Activated effector memory CD4-positive, alpha-beta T cell treated with Interleukin-2 at 50 U/mL for 16 hours (primary cell): ENCODE results near the gene SMYD1.

Experiments
- DNase-seq: peaks from one replicate; pipeline ENCODE4 v3.0.0-alpha.2; 2020

The SMYD1 gene

DNA sequence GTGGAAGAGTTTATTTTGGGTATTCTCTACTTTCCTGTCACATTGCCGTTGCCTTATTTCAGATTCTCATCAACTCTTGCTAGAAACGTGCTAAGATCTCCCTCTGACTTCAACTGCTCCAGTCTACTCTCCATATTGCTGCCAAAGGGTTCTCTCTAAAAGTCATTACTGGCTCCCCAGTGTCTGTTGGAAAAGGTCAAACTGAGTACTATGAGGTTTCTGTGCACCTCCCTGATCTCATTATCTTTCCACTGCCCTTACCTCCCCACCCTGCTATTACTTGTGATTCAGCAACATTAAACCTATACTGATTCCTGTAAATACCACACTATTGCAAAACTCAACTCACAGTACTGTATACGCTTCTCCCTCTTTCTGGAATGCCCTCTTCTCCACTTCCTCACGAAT lies 10.2 kb upstream of the SMYD1 start:
- DNase-seq: no peak

DNA sequence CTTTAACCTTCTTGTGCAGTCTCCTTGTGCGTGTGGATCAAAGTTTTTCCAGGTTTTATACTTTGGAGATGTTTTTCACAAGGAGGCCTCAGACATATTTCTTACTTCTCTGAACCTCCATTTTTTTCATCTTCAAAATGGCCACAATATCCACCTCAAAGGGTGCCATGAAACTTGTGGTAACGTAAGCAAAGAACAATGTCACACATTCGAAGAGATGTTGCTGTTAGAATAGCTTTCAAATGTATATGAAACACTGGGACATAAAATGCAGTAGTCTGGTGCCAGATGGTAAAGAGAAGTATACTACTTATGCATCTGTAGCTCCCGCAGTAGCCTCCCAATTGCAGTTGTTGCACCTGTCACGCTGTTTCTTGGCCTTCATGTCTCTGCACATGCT lies 9.4 kb upstream of the SMYD1 start:
- DNase-seq: no peak

DNA sequence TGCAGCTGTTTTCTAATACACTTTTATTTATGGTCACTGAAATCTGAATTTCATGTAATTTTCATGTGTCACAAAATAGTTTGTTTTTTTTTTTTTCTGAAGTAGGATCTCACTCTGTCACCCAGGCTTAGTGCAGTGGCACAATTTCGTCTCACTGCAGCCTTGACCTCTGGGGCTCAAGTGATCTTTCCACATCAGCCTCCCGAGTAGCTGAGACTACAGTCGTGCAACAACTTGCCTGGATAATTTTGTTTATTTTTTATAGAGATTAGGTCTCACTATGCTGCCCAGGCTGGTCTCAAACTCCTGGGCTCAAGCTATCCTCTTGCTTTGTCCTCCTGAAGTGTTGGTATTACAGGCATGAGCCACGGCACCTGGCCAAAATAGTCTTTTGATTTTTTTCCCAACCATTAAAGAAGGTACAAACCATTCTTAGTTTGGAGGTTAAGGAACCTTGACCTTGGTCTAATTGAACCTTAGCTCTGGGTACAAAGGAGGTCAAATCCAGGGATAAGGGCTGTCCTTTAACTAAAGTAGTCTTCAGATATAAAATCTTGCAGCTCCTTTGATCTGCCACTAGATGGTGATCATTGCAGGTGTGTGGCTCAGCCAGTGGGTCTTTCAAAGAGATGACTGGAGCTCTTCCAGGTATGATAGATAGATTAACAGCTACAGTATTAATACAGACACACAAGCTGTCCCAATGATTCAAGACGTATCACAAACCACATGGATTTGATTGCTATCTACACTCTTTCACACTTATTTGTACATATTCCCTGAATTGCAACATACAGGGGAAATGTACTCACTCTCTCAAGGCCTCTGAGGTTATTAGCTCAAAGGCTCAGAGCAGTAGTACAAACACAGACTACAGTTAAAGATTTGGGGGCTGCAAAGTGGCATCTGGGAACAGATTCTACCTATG lies 7.4 kb upstream of the SMYD1 start:
- DNase-seq: no peak

DNA sequence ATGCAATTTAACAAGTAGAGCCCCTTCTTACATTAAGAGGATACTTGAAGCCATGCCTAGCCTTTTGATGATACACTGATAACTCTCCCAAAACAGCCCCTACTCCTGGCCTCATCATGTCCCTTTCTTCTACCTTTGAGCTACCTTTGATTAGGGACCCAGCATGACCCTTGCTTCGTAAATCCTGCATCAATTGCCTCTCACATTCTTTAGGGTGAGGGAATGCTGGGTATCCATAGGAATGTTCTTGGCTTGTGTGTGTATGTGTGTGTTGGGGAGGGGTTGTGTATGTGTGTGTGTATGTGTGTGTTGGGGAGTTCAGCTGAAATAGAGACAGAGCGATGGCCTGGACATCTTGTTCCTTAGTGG lies 6.7 kb upstream of the SMYD1 start:
- DNase-seq: no peak

DNA sequence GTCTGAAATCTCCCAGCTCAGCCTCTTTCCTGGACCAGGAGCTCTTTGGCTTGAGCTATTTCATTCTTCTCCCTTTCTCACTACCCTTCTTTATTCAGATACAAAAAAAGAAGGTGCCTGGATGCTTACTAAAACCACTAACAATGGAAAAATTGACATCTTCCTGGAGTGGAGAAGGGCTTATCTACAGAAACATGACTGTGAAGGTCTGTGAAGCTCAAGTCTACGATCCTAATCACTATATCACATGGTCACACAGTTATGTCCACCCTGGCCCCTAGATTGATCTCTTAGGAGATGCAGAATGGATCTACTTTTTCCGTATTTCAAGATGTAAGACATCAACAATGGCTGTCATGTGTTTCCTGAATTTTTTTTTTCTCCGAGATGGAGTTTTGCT lies 6.3 kb upstream of the SMYD1 start:
- DNase-seq: no peak

DNA sequence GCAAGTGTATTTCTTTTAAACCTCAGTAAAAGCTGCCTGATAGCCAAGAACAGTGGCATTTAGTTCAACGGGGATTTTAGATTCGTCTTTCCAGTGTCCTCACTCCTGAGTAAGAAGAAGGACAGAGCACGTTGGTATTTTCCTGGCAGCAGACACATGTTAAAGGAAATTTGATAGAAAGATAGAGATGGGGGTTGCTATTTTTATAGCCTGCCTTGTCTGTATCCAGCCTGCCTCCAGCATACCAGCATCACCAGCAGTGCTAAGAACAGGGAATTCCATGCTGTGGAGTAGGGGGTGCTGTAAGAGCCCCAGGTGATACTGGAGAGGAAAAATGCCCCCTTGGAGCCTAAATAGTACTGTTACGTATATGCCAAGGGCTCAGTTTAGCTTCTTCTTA lies 1.1 kb upstream of the SMYD1 start:
- DNase-seq: no peak

DNA sequence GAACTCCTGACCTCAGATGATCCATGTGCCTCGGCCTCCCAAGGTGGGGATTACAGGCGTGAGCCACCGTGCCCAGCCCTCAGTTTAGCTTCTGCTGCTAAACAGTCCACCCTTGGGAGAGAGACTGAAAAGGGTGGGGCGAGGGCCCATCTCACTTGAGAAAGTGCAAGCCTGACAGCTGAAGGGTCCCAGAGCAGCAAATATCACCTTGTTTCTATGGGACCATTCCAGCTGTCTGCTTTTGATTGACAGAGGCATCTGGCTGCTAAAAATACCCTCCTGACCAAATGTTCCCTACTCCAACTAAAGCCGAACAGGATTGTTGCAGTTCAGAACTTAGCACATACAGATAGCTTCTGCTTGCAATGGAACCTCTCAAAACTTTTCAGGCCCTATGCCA lies 436 bp upstream of the SMYD1 start:
- no peak for DNase-seq

DNA sequence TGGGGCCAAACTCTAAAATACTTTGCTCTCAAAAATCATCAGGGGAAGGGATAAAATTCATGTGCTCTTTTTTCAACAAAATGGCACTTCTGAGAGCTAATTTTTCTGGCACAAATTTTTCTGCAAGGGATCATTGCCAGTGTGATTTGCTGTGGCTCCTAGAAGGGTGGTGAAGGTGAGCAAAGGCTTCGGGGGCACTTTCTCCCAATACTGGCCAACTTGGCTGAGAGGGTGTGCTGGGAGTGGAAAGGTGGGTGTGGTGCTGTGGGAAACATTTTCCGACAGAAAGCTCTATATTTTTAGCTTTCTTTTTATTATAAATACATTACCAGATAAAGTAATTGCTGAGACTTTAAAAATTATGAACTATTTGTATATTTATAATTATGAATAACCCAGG lies 419 bp downstream of the SMYD1 start:
- no peak for DNase-seq

DNA sequence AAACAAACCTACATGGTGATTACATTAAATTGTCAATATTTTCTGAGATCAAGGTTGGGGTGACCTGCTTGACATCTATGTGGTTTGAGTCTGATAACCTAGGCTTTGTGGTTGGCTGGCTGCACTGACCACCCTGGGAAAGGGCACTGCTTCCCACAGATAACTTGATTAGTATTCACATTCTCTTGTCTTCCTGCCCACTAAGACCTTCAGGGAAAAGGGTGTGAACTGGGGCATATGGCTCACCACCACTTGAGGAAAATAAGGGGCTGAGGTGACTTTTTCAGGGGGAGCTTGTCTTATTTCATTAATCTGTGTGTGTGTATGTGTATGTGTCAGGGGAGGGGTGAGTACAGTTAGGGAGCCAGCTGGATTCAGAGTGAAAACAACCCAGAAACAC lies 1.5 kb downstream of the SMYD1 start:
- DNase-seq: no peak

DNA sequence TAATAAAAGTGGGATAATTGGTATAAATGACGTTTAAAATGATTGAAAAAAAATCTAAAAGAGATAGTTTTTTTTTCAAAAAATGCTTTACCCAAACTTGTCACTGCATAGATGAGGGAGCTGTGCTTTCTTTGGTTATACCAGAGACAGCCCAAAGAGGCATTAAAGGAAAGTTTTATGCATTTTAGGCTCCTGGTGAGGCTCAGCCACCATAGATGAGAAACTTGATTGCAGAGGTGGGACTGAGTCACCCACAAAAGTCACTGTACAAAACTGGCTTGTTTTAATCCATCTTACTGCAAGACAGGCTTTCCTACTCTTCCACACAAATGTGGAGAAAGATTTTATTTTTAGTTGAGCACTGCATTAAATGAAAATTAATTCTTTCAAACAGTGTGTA lies 2.4 kb downstream of the SMYD1 start:
- no peak for DNase-seq

DNA sequence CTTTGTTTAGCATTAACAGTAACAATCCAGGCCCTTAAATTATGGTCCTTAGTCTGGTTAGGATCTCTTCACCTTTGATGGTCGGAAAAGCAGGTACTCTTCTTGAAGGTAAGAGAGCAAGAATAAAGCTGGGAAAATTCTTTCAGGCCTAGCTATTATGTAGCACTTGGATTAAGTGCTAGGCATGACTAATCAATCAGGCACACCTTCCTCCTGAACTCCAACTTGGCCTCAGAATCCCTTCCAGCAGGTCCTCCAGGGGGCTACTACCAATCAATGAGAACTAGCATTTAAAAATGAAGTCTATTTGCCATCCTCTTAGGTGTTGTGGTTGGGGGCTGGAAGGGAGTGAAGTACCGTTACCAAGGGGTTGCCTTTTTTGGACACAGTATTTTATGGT lies 3.7 kb downstream of the SMYD1 start:
- DNase-seq: no peak

DNA sequence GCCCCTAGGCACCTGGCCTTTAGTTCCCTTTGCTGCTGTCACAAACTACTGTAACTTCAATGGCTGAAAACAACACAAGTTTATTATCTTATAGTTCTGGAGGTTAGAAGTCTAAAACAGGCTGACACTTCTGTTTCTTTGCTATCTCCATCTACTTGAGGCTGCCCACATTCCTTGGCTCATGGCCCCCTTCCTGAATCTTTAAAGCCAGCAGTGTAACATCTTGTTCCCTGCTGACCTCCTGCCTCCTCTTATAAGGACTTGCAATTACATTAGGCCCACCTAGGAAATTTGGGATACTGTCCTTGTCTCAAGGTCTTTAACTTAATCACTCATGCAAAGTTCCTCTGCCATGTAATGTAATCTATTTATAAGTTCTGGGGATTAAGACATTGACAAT lies 6.5 kb downstream of the SMYD1 start:
- DNase-seq: no peak

DNA sequence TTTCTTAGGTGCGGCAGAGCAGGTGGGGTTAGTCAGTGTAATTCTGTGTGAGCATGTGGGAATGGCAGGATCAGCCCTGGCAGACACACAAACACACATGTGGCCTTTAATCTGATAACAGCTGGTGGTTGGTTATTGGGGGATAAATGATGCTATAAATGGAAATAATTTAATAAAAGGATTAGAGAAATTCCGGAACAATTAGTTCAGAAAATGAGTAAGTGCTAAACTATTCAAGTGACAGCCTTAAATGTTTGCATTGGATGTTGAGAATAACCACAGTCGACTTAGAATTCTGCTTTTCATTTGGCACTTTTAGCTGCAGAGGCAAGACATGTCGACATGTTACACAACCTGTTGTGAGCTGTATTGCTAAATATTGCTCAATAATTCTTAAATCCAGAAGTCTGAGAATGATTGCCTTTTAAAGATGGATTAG lies 7.2 kb downstream of the SMYD1 start:
- DNase-seq: no peak

DNA sequence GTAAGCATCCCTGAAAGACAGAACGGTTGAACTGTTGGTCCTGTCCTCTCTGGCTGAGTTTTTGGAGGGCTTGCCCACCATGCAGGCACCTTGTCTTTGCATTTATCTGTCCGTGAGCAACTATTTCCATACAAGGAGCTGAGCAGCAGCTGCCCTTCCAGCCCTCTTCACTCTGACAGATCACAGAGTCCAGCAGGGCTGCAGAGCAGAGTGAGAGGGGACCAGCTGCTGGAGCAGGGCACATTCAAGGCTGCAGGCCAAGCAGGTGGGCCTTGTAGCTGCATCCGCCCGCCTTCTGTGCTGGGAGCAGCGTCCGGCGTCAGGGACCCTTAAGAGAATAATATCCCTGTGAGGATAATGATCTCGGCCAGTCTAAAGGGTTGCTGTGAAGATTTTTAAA lies 9.5 kb downstream of the SMYD1 start:
- DNase-seq: no peak

DNA sequence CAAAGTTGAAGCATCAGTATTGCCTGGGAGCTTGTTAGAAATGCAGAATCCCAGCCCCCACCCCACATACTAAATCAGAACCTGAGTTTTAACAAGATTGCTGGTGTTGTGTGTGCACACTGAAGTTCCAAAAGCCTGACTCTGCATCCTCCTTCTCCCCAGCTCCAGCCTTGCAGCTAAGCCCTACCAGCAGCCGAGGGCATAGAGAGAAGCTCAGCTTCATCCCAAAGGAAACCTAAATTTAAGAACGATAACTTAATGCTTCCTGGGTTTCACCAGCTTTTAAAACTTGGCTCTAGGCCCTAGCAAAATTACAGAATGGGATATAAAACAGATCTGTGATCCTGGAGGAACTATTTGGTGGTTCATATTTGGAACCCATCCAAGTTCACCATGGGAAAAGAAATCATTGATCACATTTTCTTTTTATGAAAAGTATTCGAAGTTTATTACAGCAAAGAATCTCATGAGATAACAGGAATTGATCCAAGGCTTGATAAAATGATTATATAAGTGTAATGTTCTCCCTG lies 11.1 kb downstream of the SMYD1 start:
- DNase-seq: no peak

DNA sequence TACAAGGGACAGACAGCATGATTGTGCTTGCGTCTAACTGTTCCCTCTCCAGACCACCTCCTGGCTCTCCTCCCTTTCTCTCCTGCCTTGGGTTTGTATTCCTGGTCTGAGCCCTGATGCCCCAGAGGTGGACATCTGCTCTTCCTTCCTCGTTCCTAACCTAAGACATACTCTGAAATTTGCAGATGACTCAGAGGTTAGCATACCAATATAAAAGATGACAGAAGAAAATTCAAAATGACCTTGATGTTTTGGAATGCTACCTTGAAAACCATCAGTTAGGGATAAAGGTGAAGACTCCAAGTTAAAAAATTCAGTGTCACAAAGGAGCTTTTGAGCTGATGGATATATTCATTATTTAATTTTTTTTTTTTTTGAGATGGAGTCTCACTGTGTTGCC lies 12.9 kb downstream of the SMYD1 start:
- DNase-seq: no peak

DNA sequence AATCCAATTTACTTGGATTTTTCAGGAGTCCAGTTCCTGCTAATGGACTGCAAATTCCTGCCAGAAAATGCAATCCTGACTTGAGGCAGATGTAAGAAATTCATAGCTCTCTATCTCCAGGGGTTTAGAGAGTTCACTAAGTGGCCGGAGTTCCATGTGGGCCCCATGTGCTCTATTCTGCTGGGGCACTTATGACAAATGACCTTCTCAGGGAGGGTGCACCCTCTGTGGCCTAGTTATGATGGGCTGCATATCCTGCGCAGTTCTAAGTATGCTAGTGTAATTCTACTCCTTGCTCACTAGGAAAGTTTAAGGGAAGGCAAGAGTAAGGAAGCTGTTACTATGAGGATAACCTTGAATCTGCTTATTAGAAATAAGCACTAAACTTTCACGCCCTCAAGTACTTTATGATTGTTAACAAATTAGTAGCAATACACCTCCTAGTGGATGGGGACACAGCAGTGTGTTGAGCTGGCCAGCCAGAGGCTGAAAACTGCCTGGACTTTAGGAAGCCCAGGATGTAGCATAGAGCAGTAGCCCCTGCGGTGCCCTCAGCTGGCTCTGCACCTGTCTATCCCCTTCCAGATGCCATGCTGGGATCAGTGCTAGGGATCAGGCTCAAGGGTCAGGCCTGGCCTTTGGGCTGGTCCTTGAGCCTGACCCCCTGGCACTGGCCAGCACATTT lies 14.4 kb downstream of the SMYD1 start:
- DNase-seq: no peak

DNA sequence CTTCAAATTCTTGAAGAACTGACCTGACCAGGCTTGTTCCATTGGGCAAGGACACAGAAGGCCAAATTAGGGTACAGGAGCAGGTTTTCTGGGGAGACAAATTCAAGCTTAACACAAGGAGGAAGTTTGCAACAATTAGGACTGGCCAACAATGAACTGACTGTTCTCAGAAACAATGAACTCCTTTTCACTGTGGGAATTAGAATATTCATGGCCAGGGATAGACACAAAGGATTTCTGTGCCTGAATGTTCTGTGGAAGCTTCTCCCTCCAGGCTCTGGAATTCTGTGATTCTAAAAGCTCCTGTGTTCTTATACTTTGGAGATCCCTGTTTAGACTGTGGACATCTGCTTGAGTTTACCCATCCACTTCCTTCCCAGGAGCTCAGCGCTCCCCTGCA lies 15.2 kb downstream of the SMYD1 start:
- no peak for DNase-seq

DNA sequence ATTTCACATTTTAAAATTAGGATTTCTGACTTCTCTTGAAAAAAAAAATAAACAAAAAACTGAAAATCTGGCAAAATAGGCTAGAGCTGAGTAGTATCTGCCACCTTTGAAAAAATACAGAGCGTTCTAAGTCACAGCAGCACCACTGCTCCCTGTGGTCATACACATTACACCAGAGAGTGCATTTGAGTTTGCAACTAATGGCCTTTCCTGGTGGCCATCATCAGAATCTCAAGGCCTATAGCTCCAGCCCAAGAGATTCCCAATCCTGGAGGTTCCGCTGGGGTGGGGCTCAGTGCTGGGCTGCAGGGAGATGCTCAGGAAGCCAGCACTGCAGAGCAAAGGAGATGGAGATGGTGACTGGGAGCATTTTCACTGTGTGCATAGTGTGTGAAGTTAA lies 17.5 kb downstream of the SMYD1 start:
- no peak for DNase-seq

DNA sequence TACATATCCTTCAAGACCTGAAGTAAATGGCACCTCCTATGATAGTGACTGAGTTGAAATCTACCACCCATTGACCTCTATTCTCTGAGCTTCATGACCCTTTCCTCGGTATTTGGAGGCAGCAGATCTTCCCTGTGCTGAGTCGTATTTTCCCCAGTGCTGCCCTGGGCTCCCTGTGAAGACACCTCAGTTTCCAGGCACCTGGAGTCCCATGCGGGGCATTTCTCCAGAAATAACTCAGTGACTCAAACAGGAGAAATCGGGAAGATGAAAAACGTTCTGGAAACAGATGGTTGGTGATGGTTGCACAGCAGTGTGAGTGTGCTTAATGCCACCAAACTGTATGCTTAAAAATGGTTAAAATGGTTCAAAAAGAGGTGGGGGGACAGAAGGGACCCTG lies 18.0 kb downstream of the SMYD1 start:
- DNase-seq: no peak

DNA sequence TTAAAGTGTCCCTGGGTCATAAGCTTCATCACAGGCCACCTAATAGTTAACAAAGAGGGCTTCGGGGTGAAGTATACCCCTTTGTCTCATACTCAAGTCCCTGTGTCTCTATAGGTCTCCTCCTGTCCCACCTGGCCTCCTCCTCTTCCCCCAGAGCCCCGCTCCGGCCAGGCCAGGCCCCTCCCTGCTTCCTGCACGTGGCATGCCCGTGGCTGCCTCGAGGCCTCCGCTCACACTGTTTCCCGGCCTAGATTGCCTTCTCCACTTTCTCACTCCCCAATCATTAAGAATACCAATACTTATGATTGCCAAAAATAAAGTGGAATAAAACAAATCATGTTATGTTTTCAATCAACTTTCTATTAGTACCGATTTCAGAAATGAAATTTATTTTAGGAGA lies 18.8 kb downstream of the SMYD1 start:
- no peak for DNase-seq

DNA sequence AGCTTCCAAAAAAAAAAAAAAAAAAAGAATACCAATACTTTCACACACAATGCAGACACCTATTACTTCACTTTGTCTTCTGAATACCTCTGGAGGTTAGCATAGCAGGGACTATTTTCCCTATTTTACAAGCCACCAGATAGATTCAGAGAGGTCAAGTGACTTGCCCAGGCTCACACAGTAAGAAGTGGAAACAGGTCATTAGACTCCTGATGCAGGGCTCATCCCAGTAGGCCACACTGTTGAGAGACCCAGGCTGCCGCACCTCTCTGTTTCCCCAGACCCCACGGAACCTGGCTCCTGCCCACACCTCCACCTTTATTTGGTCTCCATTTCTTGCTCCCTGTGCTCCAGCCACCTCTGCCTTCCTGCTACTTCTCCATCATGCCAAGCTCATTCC lies 19.4 kb downstream of the SMYD1 start:
- no peak for DNase-seq

DNA sequence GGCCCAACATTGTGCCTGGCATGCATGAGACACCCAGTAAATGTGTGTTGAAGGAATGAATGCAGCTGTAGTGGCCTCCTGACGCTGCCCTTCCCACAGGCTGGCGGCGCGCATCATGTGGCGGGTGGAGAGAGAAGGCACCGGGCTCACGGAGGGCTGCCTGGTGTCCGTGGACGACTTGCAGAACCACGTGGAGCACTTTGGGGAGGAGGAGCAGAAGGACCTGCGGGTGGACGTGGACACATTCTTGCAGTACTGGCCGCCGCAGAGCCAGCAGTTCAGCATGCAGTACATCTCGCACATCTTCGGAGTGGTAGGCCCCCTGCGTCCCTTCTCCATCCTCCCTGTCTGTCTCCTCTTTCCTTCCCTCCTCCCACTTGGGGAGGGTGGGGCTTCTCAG lies 20.1 kb downstream of the SMYD1 start:
- DNase-seq: no peak

DNA sequence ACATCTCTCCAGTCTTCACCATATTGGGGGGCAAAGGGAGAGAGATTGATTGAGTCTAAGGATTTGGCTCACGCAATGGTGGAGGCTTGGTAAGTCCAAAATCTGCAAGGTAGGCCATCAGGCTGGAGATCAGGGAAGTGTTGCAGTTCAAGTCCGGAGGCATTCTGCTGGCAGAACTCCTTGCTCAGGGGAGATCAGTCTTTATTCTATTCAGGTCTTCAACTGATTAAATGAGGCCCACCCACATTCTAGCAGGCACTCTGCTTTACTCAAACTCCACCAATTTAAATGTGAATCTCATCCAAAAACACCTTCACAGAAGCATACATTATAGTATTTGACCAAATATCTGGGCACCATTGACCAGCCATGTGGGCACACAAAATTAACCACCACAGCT lies 21.4 kb downstream of the SMYD1 start:
- no peak for DNase-seq
